ENCODE results near the gene SMARCA2.

Gene SMARCA2

DNA sequence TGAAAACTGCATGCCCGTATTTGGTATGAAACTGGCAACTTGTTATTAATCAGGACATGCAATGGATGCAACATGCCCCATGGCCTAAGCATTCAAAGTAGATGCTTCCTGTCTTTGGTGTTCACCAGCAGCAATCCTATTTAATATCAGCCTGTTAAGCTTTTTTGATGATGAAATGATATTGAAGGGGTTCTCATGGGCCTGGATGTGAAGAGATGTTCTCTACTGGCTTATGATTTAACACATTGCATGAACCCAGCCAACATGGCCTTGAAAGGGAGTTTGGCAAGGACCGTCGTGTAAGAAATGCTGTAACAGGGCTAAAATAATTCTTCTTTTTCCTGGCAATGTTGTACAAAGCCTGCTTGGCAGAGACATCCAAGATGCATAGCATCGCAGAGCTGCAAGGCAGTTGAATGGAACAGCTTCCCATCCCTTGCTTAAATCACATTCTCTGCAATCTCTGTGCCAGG lies 111.2 kb downstream of the SMARCA2 start:
- TF ChIP-seq, protein P1, sequence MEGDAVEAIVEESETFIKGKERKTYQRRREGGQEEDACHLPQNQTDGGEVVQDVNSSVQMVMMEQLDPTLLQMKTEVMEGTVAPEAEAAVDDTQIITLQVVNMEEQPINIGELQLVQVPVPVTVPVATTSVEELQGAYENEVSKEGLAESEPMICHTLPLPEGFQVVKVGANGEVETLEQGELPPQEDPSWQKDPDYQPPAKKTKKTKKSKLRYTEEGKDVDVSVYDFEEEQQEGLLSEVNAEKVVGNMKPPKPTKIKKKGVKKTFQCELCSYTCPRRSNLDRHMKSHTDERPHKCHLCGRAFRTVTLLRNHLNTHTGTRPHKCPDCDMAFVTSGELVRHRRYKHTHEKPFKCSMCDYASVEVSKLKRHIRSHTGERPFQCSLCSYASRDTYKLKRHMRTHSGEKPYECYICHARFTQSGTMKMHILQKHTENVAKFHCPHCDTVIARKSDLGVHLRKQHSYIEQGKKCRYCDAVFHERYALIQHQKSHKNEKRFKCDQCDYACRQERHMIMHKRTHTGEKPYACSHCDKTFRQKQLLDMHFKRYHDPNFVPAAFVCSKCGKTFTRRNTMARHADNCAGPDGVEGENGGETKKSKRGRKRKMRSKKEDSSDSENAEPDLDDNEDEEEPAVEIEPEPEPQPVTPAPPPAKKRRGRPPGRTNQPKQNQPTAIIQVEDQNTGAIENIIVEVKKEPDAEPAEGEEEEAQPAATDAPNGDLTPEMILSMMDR (IDR thresholded peaks at IDR 0.05) = no peak

DNA sequence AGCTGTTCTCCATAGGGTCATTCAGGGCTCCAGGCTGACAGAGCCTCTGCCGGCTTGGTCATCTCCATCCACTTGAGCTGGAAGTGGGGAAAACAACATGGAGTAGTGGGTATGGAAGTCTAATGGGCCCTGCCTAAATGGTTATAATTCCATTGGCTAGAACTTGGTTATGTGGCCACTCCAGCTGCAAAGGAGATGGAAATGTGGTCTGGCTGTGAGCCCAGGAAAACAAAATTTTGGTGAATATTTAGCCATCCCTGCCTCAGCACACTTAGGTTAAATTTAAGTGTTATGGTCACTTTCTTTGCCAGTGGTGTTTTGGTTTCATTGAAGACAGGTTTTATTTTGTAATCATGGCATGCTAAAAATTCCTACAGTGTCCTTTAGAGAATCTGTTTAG lies 112.3 kb downstream of the SMARCA2 start:
- TF ChIP-seq, protein P1 (IDR thresholded peaks at IDR 0.05) = no peak

DNA sequence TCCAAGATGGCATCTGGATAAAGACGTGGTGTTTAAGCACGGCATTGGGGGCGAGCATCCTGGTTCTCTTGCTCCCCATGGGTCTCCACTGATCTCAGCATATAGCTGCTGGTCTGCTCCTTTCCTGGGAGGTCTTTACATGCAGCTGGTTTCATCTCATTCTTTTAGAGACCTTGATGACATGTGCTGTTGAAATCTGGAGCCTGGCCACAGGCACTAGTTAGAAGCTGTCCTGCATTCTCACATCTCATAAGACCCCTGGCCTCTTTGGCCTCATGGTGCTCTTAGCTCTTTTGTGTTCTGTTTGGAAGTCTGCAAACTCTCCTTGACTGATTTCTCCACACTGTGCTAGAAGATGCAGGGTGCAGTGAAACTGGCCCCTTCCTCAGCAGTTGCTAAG lies 113.0 kb downstream of the SMARCA2 start:
- TF ChIP-seq, protein P1 (IDR thresholded peaks at IDR 0.05) = no peak

DNA sequence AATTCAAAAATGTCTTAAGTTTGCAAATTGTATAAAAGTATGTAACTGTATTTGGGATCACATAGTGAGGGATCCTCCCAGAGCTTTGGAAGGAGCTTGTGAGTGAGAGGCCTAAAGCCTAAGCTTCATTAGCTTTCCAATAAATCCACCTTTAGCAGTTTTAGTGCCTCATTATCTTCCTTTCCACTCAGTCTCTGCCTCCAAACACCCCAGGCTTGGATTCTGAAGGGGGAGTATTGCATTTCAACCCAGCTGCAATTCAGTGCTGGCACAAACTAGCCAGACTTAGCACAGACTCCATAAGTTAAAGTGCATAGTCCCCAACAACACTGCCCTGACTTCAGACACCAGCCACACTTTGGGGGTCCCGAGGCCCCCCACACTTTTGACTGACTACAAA lies 113.5 kb downstream of the SMARCA2 start:
- TF ChIP-seq, protein P1 (IDR thresholded peaks at IDR 0.05) = no peak

DNA sequence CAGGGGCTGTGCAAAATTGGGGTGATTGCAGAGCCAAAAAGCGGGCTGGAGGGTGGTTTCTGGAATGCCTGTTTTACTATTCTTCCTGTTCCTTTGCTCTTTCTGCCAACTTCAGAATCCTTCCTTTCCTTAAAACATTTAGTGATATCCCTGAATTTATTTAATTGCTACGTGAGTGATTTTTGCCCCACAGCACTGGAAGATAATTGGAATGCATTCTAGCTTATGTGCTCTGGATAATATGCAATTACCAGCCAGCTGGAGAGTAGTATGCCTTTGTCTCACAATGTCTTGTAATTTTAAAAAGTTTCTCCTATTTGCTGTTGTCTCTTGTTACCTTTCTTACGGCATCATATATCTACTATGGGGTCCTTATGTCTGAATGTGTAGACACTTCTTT lies 115.8 kb downstream of the SMARCA2 start:
- TF ChIP-seq, protein P1 (IDR thresholded peaks at IDR 0.05) = no peak

DNA sequence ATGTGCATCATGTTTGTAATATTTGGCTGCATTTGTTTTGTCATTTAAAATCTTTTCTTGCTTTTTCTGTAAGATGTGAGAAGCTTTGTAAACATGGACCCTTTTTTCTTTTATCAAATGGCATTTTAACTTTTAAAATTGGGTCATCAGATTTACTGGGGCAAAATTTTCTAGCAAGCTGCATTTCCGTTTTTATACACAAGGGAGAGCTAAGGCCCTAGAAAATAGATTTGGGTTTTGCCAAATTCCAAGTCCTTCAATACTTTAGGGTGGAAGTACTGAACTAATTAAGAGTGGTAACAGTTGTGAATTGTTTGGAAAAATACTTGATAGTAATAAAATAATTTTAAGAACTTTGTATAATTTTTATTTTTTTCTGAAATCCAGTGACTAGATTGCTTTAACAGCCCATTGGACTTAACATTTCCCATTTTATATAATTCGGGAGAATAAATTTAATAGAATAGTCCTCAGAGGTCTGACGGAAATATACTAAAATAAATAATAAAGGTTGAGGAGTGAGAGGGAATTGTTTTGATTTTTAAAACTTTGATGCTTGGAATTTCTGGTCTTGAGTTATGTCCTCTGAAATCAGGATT lies 117.4 kb downstream of the SMARCA2 start:
- TF ChIP-seq, protein P1 (IDR thresholded peaks at IDR 0.05) = peak; percentile 83

DNA sequence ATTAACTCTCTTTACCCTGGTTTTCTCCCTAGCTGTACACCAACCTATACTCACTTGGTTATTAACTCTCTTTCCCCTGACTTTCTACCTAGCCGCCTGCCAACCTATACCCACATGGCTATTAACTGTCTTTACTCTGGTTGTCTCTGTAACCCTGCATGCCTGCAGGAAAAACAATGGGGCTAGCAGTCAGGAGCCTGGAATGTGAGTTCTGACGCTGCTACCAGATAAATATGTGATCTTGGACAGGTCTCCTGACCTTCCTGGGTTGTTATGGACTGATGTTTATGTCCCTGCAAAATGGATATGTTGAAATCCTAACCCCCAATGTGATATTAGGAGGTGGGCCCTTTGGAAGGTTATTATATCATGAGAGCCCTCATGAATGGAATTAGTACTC lies 119.2 kb downstream of the SMARCA2 start:
- TF ChIP-seq, protein P1 (IDR thresholded peaks at IDR 0.05) = no peak

DNA sequence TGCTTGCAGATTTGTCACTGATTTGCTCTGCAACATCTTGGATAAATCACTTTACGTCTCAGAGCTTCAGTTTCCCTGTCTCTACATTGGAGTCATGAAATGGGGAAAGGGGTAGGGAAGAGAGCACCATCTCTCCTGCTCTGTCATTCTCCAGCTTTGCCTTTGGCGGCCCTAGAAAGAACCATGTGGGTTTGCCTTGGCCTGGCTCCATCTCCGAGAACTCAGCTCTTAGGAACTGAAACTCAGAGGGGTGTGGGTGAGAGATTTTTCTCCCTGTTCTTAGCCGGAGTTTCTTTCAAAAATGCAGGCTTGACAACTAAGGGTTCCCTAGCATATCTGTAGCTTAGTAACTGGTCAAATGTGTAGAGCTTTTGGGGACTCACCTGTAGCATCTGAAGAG lies 123.5 kb downstream of the SMARCA2 start:
- TF ChIP-seq, protein P1 (IDR thresholded peaks at IDR 0.05) = no peak
